Gastrocnemius medialis (tissue), 4 donors: Measurements from ENCODE around the gene ASIC5. TPM values are rescaled to one million over a fixed set of nuclear protein-coding genes. Genes with fewer than 3 reads are reported as not detected.

Experiments used
- ATAC-seq, 2 donors: fragments of 150-250 bp; one replicate each; pipeline ENCODE4 v1.9.1; 2016
- DNase-seq, 2 donors: peaks; one replicate each; pipeline ENCODE4 v3.0.0-alpha.2; 2019
- H3K27ac ChIP-seq, 4 donors: fragments of 200-600 bp; sonication (generic); 1 replicate in 1 of 4; 2 replicates in 3 of 4; pipeline ENCODE4 v1.5.1; 2016 to 2018; ENCODE audit warnings: mild to moderate bottlenecking in 2 of 4, moderate library complexity in 1 of 4
- H3K27me3 ChIP-seq, 3 donors: fragments of 200-600 bp; sonication (generic) in 2 of 3; 1 replicate in 1 of 3; 2 replicates in 2 of 3; pipeline versions ENCODE4 v1.5.1 to v1.6.0; 2016 to 2019; ENCODE audit warnings: mild to moderate bottlenecking in 1 of 3, moderate library complexity in 1 of 3
- H3K36me3 ChIP-seq, 2 donors: fragments of 200-600 bp; sonication (generic) in 1 of 2; one replicate each; pipeline ENCODE4 v1.5.1; 2017 to 2018
- H3K4me1 ChIP-seq, 2 donors: fragments of 200-600 bp; sonication (generic) in 1 of 2; one replicate each; pipeline ENCODE4 v1.5.1; 2016 to 2017; ENCODE audit warnings: mild to moderate bottlenecking in 2 of 2
- H3K4me3 ChIP-seq, 4 donors: fragments of 200-600 bp; sonication (generic) in 3 of 4; 1 replicate in 1 of 4; 2 replicates in 3 of 4; pipeline ENCODE4 v1.5.1; 2016 to 2019; ENCODE audit warnings: mild to moderate bottlenecking in 2 of 4
- H3K9me3 ChIP-seq, 3 donors: fragments of 200-600 bp; sonication (generic) in 2 of 3; 1 replicate in 1 of 3; 2 replicates in 2 of 3; pipeline ENCODE4 v1.5.1; 2016 to 2019
- POLR2A ChIP-seq, 2 donors: fragments of 450-650 bp; IDR thresholded peaks; one replicate each; pipeline ENCODE4 v1.6.1; 2017; ENCODE audit warnings: antibody characterized with exemption in 2 of 2, mild to moderate bottlenecking in 2 of 2, moderate library complexity in 2 of 2
- in situ Hi-C, 4 donors: fragments of 200-750 bp; cut with MboI; loops; one replicate each; pipeline versions ENCODE4 v1.15.0 to v1.8.0; 2017; ENCODE audit warnings: low sequenced_read_pairs in 4 of 4
- intact Hi-C: fragments of 100-400 bp; cut with DNase I; formaldehyde crosslinking; loops from one replicate; pipeline ENCODE4 v1.15.1; 2023; ENCODE audit warnings: low total_unique reads
- total RNA-seq, 4 donors: library from RNA; depleted of rRNA; stranded (reverse); fragments of >200 nt; gene quantifications; one replicate each; pipeline versions ENCODE4 v1.1.0 to v1.2.3, GENCODE V29; 2016
- TF ChIP-seq, protein P1 (sequence below), 5 experiments: fragments of 450-650 bp in 3 of 5; fragments of 200-600 bp in 2 of 5; sonication (generic) in 2 of 5; IDR thresholded peaks in 4 of 5; conservative IDR thresholded peaks in 1 of 5; 1 replicate in 4 of 5; 2 replicates in 1 of 5; pipeline ENCODE4 v1.5.1; 2016 to 2019; ENCODE audit warnings: antibody characterized with exemption in 5 of 5, mild to moderate bottlenecking in 3 of 5, moderate library complexity in 3 of 5

ASIC5 gene
- total RNA-seq, 4 donors from 2014 or later: not detected

DNA sequence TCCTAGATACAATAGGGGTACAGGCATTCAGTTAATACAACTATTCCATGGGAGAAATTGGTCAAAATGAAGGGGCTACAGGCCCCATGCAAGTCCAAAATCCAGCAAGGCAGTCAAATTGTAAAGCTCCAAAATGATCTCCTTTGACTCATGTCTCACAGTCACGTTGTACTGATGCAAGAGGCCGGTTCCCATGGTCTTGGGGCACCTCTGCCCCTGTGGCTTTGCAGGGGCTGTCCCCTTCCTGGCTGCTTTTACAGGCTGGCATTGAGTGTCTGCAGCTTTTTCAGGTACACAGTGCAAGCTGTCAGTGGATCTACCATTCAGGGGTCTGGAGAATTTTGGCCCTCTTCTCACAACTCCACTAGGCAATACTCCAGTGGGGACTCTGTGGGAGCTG lies 12.5 kb upstream of the ASIC5 start:
- H3K27ac ChIP-seq: no peak overlapping the region
- no peaks in the 10 kb centered on the region for H3K36me3 ChIP-seq
- H3K27me3 ChIP-seq: no peaks in the 10 kb centered on the region
- ATAC-seq: no peak
- H3K9me3 ChIP-seq: peaks cover 0 to 3% (median 0%) of the 10 kb centered on the region in 3 donors
- H3K4me3 ChIP-seq: no peak overlapping the region
- DNase-seq: no peak
- in situ Hi-C loops: no loop called here
- TF ChIP-seq, protein P1, sequence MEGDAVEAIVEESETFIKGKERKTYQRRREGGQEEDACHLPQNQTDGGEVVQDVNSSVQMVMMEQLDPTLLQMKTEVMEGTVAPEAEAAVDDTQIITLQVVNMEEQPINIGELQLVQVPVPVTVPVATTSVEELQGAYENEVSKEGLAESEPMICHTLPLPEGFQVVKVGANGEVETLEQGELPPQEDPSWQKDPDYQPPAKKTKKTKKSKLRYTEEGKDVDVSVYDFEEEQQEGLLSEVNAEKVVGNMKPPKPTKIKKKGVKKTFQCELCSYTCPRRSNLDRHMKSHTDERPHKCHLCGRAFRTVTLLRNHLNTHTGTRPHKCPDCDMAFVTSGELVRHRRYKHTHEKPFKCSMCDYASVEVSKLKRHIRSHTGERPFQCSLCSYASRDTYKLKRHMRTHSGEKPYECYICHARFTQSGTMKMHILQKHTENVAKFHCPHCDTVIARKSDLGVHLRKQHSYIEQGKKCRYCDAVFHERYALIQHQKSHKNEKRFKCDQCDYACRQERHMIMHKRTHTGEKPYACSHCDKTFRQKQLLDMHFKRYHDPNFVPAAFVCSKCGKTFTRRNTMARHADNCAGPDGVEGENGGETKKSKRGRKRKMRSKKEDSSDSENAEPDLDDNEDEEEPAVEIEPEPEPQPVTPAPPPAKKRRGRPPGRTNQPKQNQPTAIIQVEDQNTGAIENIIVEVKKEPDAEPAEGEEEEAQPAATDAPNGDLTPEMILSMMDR (IDR thresholded peaks at IDR 0.05 in 4 of 5, conservative IDR thresholded peaks at IDR 0.05 in 1 of 5): no peak
- no peak for TF ChIP-seq POLR2A (IDR thresholded peaks at IDR 0.05)
- intact Hi-C loops: no loop called here
- H3K4me1 ChIP-seq: no peaks in the 10 kb centered on the region

DNA sequence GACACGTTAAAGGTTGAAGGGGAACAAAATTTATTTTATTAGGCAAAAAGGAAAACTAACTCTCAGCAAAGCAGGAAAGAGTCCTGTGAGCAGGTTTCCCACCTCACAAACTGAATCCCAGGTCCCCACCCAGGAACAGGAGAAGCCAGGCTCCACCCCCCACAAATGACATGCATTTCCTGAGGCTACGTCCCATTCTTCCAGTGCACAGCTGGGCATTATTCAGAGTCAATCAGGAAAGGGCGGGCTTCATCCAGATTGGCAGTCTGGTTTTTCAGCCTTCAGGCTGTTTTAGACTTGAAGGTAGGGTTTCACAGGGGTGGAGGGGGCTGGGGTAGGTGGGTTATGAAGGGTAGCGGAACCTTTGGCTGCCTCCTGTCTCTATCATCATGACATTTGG lies 11.9 kb upstream of the ASIC5 start:
- Histone ChIP-seq H3K9me3 (peaks cover 0 to 3% (median 0%) of the 10 kb centered on the region in 3 donors), H3K27me3 (no peaks in the 10 kb centered on the region), H3K4me3 (no peak overlapping the region), H3K36me3 (no peaks in the 10 kb centered on the region), H3K27ac (no peak overlapping the region), H3K4me1 (no peaks in the 10 kb centered on the region)
- TF ChIP-seq, protein P1 (IDR thresholded peaks at IDR 0.05 in 4 of 5, conservative IDR thresholded peaks at IDR 0.05 in 1 of 5): no peak
- TF ChIP-seq POLR2A (IDR thresholded peaks at IDR 0.05): no peak
- DNase-seq: no peak
- intact Hi-C loops: no loop called here
- in situ Hi-C loops: no loop called here
- no peak for ATAC-seq

DNA sequence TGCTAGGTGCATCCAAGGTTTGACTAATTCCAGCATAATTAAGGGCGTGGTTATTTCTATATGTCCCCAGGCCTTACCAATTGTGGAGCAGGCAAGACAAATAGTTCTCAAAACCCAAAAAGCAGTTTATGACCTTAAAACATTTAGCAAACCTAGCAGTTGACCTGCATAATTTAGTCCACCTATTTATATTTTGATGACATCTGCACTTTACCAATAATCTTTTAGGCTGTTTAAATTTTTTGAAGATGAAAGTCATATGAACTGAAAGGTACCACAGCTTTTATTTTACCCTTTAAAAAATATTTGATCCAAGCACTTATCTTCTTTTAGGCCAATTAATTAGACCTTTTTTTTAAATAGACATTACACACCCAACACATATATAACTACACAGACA lies 9.8 kb upstream of the ASIC5 start:
- Histone ChIP-seq H3K36me3 (no peaks in the 10 kb centered on the region), H3K4me3 (no peak overlapping the region), H3K4me1 (no peaks in the 10 kb centered on the region), H3K9me3 (peaks cover 0 to 3% (median 0%) of the 10 kb centered on the region in 3 donors), H3K27me3 (no peaks in the 10 kb centered on the region), H3K27ac (no peak overlapping the region)
- intact Hi-C loops: no loop called here
- in situ Hi-C loops: no loop called here
- no peak for ATAC-seq
- no peak for DNase-seq
- TF ChIP-seq, protein P1 (IDR thresholded peaks at IDR 0.05 in 4 of 5, conservative IDR thresholded peaks at IDR 0.05 in 1 of 5): no peak
- TF ChIP-seq POLR2A (IDR thresholded peaks at IDR 0.05): no peak

DNA sequence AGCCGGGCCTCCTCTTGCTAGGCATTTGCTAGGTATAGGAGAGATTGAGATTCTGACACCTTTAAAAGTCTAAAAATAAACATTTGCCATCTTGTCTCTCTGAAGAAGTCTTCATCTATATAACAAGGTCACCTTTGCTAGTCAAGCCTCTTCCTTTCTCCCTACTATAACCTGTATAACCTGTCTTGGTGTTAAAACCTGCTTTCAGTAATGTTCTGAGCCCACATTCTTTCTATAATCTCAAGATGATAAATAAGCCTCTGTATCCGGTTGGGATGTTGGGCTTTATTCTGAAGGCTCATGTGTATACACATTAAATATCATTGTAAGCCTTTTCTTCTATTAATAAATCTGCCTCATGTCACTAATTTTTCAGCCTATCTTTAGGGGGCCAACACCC lies 10.2 kb downstream of the ASIC5 start:
- no peaks in the 10 kb centered on the region for H3K4me1 ChIP-seq
- H3K9me3 ChIP-seq: no peaks in the 10 kb centered on the region
- H3K4me3 ChIP-seq: no peak overlapping the region
- no peak overlapping the region for H3K27ac ChIP-seq
- DNase-seq: no peak
- ATAC-seq: no peak
- TF ChIP-seq, protein P1 (IDR thresholded peaks at IDR 0.05 in 4 of 5, conservative IDR thresholded peaks at IDR 0.05 in 1 of 5): no peak
- no peak for TF ChIP-seq POLR2A (IDR thresholded peaks at IDR 0.05)
- in situ Hi-C loops: no loop called here
- no peaks in the 10 kb centered on the region for H3K27me3 ChIP-seq
- intact Hi-C loops: no loop called here
- H3K36me3 ChIP-seq: no peaks in the 10 kb centered on the region

DNA sequence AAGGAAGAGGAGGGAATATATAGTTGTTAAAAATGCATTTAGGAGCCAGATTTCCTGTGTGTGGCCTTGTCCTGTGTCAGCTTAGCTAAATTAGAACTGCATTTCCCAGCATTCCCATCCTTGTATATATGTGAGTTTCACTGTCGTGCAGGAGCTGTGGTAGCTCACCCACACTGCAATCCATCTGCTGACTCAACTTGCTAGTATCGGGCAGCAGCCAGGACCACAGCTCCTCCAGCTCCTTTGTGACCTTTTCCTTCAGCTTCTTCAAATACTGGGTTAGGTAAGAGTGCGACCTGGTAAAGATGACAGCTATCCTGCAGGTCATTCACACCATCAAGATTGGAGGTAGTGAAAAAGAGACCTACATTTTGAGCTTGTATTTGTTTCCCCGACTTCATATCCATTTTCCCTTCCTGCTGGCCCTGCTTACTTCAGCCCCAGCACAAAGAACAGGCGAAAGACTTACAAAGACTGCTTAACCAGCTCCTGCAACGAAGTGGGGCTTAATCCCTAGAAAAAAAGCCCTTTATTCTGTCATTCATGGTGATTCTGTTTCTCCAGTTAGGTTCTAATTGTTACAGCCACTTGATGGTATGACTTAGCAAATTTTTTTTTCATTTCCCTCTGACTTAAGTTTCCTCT lies 11.4 kb downstream of the ASIC5 start:
- Histone ChIP-seq H3K27ac (no peak overlapping the region), H3K36me3 (no peaks in the 10 kb centered on the region), H3K9me3 (no peaks in the 10 kb centered on the region), H3K4me3 (no peak overlapping the region), H3K27me3 (no peaks in the 10 kb centered on the region), H3K4me1 (no peaks in the 10 kb centered on the region)
- in situ Hi-C loops: no loop called here
- TF ChIP-seq, protein P1 (IDR thresholded peaks at IDR 0.05 in 4 of 5, conservative IDR thresholded peaks at IDR 0.05 in 1 of 5): no peak
- no peak for TF ChIP-seq POLR2A (IDR thresholded peaks at IDR 0.05)
- intact Hi-C loops: no loop called here
- ATAC-seq (no peak), DNase-seq (no peak)
